ENCODE data around the gene OR52B6. TPM values are rescaled to one million over a fixed set of nuclear protein-coding genes. Genes with fewer than 3 reads are reported as not detected.

OR52B6 gene, protein sequence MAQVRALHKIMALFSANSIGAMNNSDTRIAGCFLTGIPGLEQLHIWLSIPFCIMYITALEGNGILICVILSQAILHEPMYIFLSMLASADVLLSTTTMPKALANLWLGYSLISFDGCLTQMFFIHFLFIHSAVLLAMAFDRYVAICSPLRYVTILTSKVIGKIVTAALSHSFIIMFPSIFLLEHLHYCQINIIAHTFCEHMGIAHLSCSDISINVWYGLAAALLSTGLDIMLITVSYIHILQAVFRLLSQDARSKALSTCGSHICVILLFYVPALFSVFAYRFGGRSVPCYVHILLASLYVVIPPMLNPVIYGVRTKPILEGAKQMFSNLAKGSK
- total RNA-seq, result not detected in 2 replicates

DNA sequence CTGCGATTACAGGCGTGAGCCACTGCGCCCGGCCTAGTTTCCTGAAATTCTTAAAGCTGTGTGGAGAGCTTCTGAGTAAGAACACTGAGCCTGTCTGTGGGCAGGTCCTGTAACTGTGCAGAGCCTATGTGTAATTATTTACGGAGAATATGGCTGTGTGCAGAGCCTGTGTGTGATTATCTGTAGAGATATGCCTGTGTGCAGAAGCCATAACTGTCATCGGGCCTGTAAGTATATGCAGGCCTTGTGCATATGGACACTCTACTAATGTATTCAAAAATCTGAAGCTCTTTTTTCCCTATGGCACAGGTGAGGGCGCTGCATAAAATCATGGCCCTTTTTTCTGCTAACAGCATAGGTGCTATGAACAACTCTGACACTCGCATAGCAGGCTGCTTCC lies at the start of gene OR52B6:
Gene OR52B6, plus strand, starts transcription at position 301 of the 400 bp plus-strand sequence. Its CDS starts 0 bp downstream, at position 301.

DNA sequence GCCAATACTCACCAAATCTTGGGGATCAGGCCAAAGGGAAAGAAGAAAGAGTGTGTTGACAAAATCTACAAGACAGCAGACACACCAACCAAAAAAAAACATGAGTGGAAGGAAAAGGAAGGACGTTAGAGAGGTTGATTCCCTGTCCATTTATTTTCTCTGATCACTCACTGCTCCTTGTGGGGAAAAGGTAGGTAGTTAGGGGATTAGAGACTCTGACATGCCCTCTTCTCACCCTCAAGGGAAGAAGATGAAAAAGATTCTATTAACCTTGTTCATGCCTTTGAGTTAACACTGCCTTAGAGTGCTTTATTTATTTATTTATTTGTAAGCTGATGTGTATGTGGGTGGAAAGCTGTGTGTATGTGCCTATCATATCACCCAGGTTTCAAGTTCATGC lies 32.2 kb upstream of the OR52B6 start, which contains the start of gene OR52H1:
Gene OR52H1, minus strand, starts transcription at position 101 of the 400 bp plus-strand sequence. CDS start 3,035 bp downstream, outside the sequence.

DNA sequence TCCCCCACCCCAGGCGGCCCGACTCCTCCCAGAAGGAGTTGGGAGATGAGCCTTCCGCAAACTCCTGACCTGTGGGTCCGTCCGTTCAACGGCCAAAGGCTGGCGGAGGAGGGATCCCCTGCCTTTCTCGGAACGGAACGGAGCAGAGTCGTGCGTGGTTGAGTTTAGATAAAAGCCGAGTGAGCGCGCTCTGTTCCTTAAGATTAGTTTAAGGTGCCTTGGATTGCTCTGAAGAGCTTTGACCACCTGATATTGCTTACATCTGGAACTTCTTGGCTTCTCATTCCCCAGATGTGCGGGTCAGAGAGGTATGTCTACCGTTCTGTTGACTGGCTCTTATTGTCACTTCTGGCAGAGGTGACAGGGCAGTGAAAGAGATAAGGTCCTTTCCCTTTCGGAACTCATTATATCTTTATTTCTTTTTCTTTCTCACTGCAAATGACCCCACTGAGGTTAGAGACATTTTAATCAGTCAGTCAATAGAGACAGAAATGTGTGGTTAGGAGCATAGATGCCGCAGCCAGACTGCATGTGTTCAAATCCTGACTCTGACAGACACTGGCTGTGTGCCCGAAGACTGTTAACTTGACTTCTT lies 16.0 kb downstream of the OR52B6 start, which contains the start of gene TRIM6:
Gene TRIM6, plus strand, starts transcription at position 31 of the 595 bp plus-strand sequence. Its CDS starts 261 bp downstream, at position 292.

DNA sequence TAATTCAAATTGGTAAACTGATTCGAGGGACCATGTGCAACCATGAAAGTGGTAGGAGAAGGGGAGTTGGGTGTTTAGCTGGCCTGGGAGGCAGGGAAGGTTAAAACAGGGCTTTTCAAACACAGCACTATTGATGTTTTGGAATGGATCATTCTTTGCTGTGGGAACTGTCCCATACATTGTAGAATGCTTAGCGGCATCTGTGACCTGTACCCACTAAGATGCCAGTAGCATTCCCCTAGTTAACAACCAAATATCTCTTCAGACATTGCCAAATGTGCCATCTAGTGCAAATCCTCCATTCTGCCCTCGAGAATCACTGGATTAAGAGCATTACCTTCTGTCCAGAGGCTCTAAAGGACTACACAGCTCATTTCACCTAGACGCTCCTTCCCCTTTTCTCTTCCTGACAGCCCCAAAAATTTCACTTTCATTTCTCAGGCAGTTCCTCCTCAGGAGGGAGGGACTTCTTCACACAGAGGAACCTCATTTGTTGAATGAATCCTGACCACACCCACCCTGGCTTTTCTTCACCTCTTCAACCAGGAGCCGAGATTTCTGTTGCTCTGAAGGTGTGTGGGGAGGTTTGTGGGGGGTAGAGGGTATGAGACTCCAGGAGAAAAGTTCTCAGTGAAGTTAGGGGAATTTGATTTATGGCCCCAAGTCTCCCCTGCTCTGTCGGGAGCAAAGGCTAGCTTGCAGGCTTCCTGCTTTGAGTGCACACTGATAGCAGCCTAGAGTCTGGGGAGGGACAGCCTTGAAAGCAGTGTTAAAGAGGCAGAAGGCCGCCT lies 44.0 kb downstream of the OR52B6 start, which contains the start of gene TRIM34:
Gene TRIM34, plus strand, starts transcription at position 513 of the 791 bp plus-strand sequence. CDS start 7,331 bp downstream, outside the sequence.

Other genes with a start within 250 kb of the OR52B6 start
- gene OR51B5, start 237.4 kb upstream of the OR52B6 start, total RNA-seq, result not detected in 2 replicates
- gene OR51B6, start 229.4 kb upstream of the OR52B6 start, total RNA-seq, result not detected in 2 replicates
- not detected in 2 replicates for gene OR51M1, start 197.1 kb upstream of the OR52B6 start, total RNA-seq
- gene OR51Q1, start 158.8 kb upstream of the OR52B6 start, total RNA-seq, result not detected in 2 replicates
- gene OR51I1, start 139.4 kb upstream of the OR52B6 start, total RNA-seq, result 0.24 TPM in 1 of 2 replicates, not detected in the other
- gene OR51I2, start 131.6 kb upstream of the OR52B6 start, total RNA-seq, result not detected in 2 replicates
- not detected in 2 replicates for gene OR52D1, start 92.2 kb upstream of the OR52B6 start, total RNA-seq
- not detected in 2 replicates for gene UBQLN3, start 70.9 kb upstream of the OR52B6 start, total RNA-seq
- gene UBQLNL, start 64.2 kb upstream of the OR52B6 start, total RNA-seq, result 0.21 TPM in 1 of 2 replicates, not detected in the other
- gene OR52H1, start 32.3 kb upstream of the OR52B6 start, total RNA-seq, result 0.21 and 0.48 TPM in 2 replicates
- 3.0 and 3.1 TPM in 2 replicates for gene TRIM6, start 15.8 kb downstream of the OR52B6 start, total RNA-seq
- 3.4 and 9.6 TPM in 2 replicates for gene TRIM34, start 44.1 kb downstream of the OR52B6 start, total RNA-seq
- gene TRIM5, start 104.2 kb downstream of the OR52B6 start, total RNA-seq, result 32.2 and 39.0 TPM in 2 replicates
- gene TRIM22, start 108.9 kb downstream of the OR52B6 start, total RNA-seq, result 24.5 and 58.8 TPM in 2 replicates
- gene OR56B1, start 155.6 kb downstream of the OR52B6 start, total RNA-seq, result not detected in 2 replicates
- gene OR52N4, start 173.4 kb downstream of the OR52B6 start, total RNA-seq, result not detected in 2 replicates
- gene OR52N5, start 202.5 kb downstream of the OR52B6 start, total RNA-seq, result not detected in 2 replicates
- gene OR52N1, start 210.4 kb downstream of the OR52B6 start, total RNA-seq, result not detected in 2 replicates
- gene OR52N2, start 228.0 kb downstream of the OR52B6 start, total RNA-seq, result not detected in 2 replicates